ENCODE measurements around the gene EFEMP2. TPM values are rescaled to one million over a fixed set of nuclear protein-coding genes. Genes with fewer than 3 reads are reported as not detected.

EFEMP2 gene
- total RNA-seq, 1 experiment from 2014 or later: 26.2 TPM

DNA sequence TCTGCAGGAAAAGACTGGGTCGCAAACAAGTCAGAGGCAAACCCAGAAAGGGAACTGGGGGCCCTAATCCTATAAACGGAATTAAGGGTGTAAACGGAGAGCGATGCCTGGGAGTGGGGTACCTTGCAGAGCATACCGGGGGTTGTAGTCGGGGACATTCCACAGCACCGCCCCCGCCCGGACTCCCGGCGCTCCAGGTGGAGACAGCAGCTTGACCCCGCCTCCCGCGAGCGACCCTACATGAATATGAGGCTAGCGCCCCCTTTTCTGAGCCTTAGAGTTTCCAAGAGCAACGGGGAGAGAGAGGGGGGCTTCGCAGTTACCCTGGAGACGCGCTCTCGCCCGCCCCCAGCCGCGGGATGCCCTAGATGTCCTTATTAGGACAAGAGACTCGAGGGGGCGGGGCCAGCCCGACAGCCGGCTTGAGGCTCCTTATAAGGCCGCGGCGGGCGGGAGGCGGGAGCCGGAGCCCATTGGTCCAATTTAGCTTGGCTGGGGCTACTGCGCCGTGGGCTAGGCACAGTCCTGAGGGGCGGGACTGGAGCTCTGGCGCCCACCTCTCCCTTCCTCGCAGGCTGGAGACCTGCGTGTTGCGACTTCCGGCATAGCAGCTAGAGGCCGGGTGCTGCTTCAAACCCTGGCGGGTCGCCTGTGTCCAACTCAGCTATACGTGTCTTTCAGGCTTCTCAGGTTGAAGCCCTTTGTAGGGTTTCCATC, 13.3 kb downstream of the EFEMP2 start:
- no CpG with 5 or more reads among the region's 46 CpGs for WGBS (ENCODE audit: extremely low coverage, insufficient read length, low lambda C conversion rate)
- TF ChIP-seq, protein P1, sequence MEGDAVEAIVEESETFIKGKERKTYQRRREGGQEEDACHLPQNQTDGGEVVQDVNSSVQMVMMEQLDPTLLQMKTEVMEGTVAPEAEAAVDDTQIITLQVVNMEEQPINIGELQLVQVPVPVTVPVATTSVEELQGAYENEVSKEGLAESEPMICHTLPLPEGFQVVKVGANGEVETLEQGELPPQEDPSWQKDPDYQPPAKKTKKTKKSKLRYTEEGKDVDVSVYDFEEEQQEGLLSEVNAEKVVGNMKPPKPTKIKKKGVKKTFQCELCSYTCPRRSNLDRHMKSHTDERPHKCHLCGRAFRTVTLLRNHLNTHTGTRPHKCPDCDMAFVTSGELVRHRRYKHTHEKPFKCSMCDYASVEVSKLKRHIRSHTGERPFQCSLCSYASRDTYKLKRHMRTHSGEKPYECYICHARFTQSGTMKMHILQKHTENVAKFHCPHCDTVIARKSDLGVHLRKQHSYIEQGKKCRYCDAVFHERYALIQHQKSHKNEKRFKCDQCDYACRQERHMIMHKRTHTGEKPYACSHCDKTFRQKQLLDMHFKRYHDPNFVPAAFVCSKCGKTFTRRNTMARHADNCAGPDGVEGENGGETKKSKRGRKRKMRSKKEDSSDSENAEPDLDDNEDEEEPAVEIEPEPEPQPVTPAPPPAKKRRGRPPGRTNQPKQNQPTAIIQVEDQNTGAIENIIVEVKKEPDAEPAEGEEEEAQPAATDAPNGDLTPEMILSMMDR (conservative IDR thresholded peaks at IDR 0.05): peak; percentile 46; the same call in 2 of the 3 replicates
- Histone ChIP-seq H4K20me1 (ENCODE audit: control insufficient read depth, insufficient read depth, insufficient read length) (peaks cover 2% of the 10 kb centered on the region), H4K5ac (ENCODE audit: insufficient read length, low read depth, low read length) (peak overlapping the region; percentile 63), H3K56ac (ENCODE audit: insufficient read length, low read depth, low read length) (no peak overlapping the region), H2BK12ac (ENCODE audit: insufficient read length, low read depth, low read length) (no peak overlapping the region), H4K8ac (replicated peaks; ENCODE audit: insufficient read length, low read depth, low read length) (no peak overlapping the region), H3K4me2 (ENCODE audit: insufficient read depth, insufficient read length, low read length) (peak overlapping the region; percentile 92), H3T11ph (ENCODE audit: low read length) (peak overlapping the region; percentile 9), H3K14ac (ENCODE audit: insufficient read depth, low read length) (peak overlapping the region; percentile 98), H3K27me3 (ENCODE audit: insufficient read depth, low read length) (no peaks in the 10 kb centered on the region), H2AFZ (ENCODE audit: low read length) (no peak overlapping the region), H2BK5ac (ENCODE audit: insufficient read length, low read length) (peak overlapping the region; percentile 65), H3K79me1 (ENCODE audit: insufficient read depth, low read depth, low read length, poor library complexity, severe bottlenecking) (peaks cover 3% of the 10 kb centered on the region), H3K18ac (ENCODE audit: insufficient read length, low read depth, low read length) (peak overlapping the region; percentile 94), H3K23me2 (ENCODE audit: insufficient read length, low read depth, low read length, poor library complexity, severe bottlenecking) (peaks cover 25% of the 10 kb centered on the region), H3K9ac (ENCODE audit: extremely low read depth, insufficient read length, low read length) (peak overlapping the region; percentile 81), H2BK20ac (ENCODE audit: low read depth, low read length, poor library complexity, severe bottlenecking) (no peak overlapping the region), H2AK5ac (ENCODE audit: insufficient read length, low read length) (no peak overlapping the region), H3K23ac (ENCODE audit: insufficient read length, low read depth, low read length) (no peak overlapping the region), H3K79me2 (ENCODE audit: insufficient read depth, low read length) (peaks cover 14% of the 10 kb centered on the region; the same call in 1 of the 2 replicates), H2BK15ac (ENCODE audit: low read depth, low read length) (no peak overlapping the region), H3K4me1 (ENCODE audit: insufficient read depth, low read length) (no peaks in the 10 kb centered on the region), H3K4ac (ENCODE audit: low read depth, low read length) (peak overlapping the region; percentile 61; the same call in 1 of the 2 replicates), H2BK120ac (ENCODE audit: low read depth, low read length, poor library complexity, severe bottlenecking) (peak overlapping the region; percentile 79), H3K9me3 (ENCODE audit: control insufficient read depth, low read depth, low read length) (no peaks in the 10 kb centered on the region), H4K91ac (ENCODE audit: insufficient read length, low read depth, low read length) (peak overlapping the region; percentile 27), H3K27ac (ENCODE audit: insufficient read length, low read depth, low read length) (peak overlapping the region; percentile 83)
- peak overlapping the region; percentile 78 to 93 for H3K4me3 Mint-ChIP-seq
- no peaks in the 10 kb centered on the region for H3K27me3 Mint-ChIP-seq (ENCODE audit: low read depth)
- H3K9me3 Mint-ChIP-seq: peaks cover 0 to 3% of the 10 kb centered on the region in 2 experiments; a peak in 1 of 5 replicates
- H3K27ac Mint-ChIP-seq: peak overlapping the region; percentile 96 to 99 (median 99)
- peaks cover 29 to 31% of the 10 kb centered on the region in 2 experiments for H3K4me1 Mint-ChIP-seq
- peaks cover 44 to 51% (median 50%) of the 10 kb centered on the region in 3 experiments for H3K36me3 Mint-ChIP-seq (ENCODE audit: insufficient read depth in 1 of 3, low read depth in 3 of 3)
- peak; percentile 100 for DNase-seq

All from H9 (cell line).